Right lobe of liver (tissue), 6 donors: Measurements from ENCODE around the gene NCAPH2. TPM values are rescaled to one million over a fixed set of nuclear protein-coding genes. Genes with fewer than 3 reads are reported as not detected.
"Not testable (repeated sequence)": the region's sequence is repeated elsewhere in the genome, so short reads cannot be mapped to it uniquely, and the experiment has no call there.

ENCODE experiments used
- ATAC-seq, 4 donors: fragments of 200-7000 bp; cut with Tn5 transposase; one replicate each; pipeline ENCODE4 v1.9.1; 2020; ENCODE audit warnings: mild to moderate bottlenecking in 4 of 4, moderate library complexity in 4 of 4
- DNase-seq, 3 donors: peaks; one replicate each; pipeline ENCODE4 v3.0.0-alpha.2; 2020
- H3K27ac ChIP-seq, 3 donors: fragments of 200-600 bp; one replicate each; pipeline ENCODE4 v1.8.0; 2022
- H3K27me3 ChIP-seq, 2 donors: fragments of 200-600 bp; one replicate each; pipeline ENCODE4 v1.8.0; 2022
- H3K36me3 ChIP-seq, 4 donors: fragments of 200-600 bp; sonication (generic) in 1 of 4; one replicate each; pipeline versions ENCODE4 v1.5.1 to v1.8.0; 2017 to 2022; ENCODE audit warnings: control low read depth in 1 of 4
- H3K4me1 ChIP-seq, 4 donors: fragments of 200-600 bp; sonication (generic) in 1 of 4; one replicate each; pipeline versions ENCODE4 v1.5.1 to v1.8.0; 2017 to 2022; ENCODE audit warnings: control low read depth in 1 of 4
- H3K4me3 ChIP-seq, 3 donors: fragments of 200-600 bp; one replicate each; pipeline ENCODE4 v1.8.0; 2022
- H3K9me3 ChIP-seq, 4 donors: fragments of 200-600 bp; sonication (generic) in 1 of 4; one replicate each; pipeline versions ENCODE4 v1.5.1 to v1.8.0; 2017 to 2022; ENCODE audit warnings: control low read depth in 1 of 4
- CTCF ChIP-seq, 4 donors: fragments of 200-600 bp in 3 of 4; fragments of 450-650 bp in 1 of 4; IDR thresholded peaks; one replicate each; pipeline versions ENCODE4 v1.5.1 to v1.8.0; 2016 to 2022; ENCODE audit warnings: antibody characterized with exemption in 4 of 4, mild to moderate bottlenecking in 2 of 4
- POLR2A ChIP-seq: fragments of 450-650 bp; IDR thresholded peaks from one replicate; pipeline ENCODE4 v1.6.1; 2017; ENCODE audit warnings: antibody characterized with exemption, mild to moderate bottlenecking
- WGBS: methylation state at CpG from one replicate; pipeline ENCODE4 v1.1.6; 2018; ENCODE audit warnings: low coverage, low lambda C conversion rate; ENCODE audit not compliant: insufficient coverage; ENCODE audit errors: missing lambda C conversion rate; 5-methylcytosine and 5-hydroxymethylcytosine counted together
- intact Hi-C, 2 donors: fragments of 100-400 bp; cut with DNase I; formaldehyde crosslinking; loops; one replicate each; pipeline versions ENCODE4 v1.11.2 to v1.14.1; 2022
- total RNA-seq, 6 experiments: library from RNA; depleted of rRNA in 2 of 6; stranded (reverse); fragments of >200 nt in 2 of 6; fragmentation: NEBNext Ultra II Directional in 3 of 6; extraction: Animal tissue kit (Norgen Biotek cat#: 25700) in 3 of 6; gene quantifications; one replicate each; pipeline versions ENCODE4 v1.1.0 to v1.2.4, GENCODE V29; 2016 to 2023
- donor health status: DM: no; HTN: yes; CAD: no.
- donor health status: DM: no; HTN: no; CAD: no.
- donor health status: DM: no; HTN: no; CAD: no.
- donor health status: DM: no; HTN: yes; CAD: no.
- donor health status: DM: no; HTN: yes; CAD: no.

The NCAPH2 gene
- total RNA-seq, 6 experiments from 2014 or later: 11.4 to 17.3 (median 13.9) TPM

DNA sequence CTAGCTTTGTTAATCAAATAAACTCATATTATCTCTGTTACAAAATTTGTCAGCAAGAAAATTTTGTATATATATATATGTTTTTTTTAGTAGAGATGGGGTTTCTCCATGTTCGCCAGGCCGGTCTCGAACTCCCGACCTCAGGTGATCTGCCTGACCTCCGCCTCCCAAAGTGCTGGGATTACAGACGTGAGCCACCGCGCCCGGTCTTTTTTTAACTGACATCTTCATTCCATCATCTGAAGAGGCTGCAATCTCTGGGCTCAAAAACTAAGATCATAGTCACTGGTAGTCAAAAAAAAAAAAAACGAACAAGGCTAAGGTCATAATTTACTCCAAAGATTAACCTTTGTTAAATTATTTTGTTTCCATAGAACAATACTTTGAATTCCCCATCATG is 32.4 kb downstream of the NCAPH2 start:
- DNase-seq (peak in 1 of 3 donors; percentile 51), ATAC-seq (no peak)
- Histone ChIP-seq H3K4me3 (no peak overlapping the region), H3K27me3 (no peaks in the 10 kb centered on the region), H3K9me3 (no peaks in the 10 kb centered on the region), H3K36me3 (no peaks in the 10 kb centered on the region), H3K4me1 (peaks cover 0 to 19% (median 9%) of the 10 kb centered on the region in 4 donors), H3K27ac (peak overlapping the region; percentile 89 to 97 (median 96))
- no peak for TF ChIP-seq CTCF (IDR thresholded peaks at IDR 0.05)
- TF ChIP-seq POLR2A: no peak
- intact Hi-C loops: no loop called here
- 80% methylated on average over 10 of the region's 10 CpGs for WGBS

DNA sequence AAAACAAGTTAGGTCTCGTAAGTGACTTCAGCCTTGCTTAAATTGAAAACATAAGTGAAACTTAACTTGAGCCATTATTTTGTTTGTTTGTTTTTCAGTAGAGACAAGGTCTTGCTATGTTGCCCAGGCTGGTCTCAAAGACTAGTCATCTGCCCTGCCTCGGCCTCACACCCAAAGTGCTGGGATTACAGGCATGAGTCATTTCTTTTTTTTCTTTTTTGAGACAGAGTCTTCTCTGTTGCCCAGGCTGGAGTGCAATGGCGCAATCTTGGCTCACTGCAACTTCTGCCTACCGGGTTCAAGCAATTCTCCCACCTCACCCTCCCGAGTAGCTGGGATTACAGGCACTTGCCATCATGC is 33.6 kb downstream of the NCAPH2 start:
- intact Hi-C loops, H3K4me3 ChIP-seq: not testable (repeated sequence)
- H3K27ac ChIP-seq: peak overlapping the region; percentile 44 to 97 (median 96)

GRCh38 chr22:50542416-50542927 is 34.4 kb downstream of the NCAPH2 start:
- Histone ChIP-seq H3K4me1 (peaks cover 0 to 19% (median 9%) of the 10 kb centered on the region in 4 donors), H3K4me3 (no peak overlapping the region), H3K36me3 (no peaks in the 10 kb centered on the region), H3K9me3 (no peaks in the 10 kb centered on the region), H3K27me3 (no peaks in the 10 kb centered on the region), H3K27ac (peak overlapping the region in 2 of 3 donors; percentile 96 to 97)
- intact Hi-C loops: no loop called here
- TF ChIP-seq POLR2A (peak; percentile 35), CTCF (IDR thresholded peaks at IDR 0.05) (no peak)
- 65% methylated on average over 18 of the region's 19 CpGs for WGBS
- DNase-seq (peak in 1 of 3 donors; percentile 65), ATAC-seq (peak in 1 of 4 donors; percentile 3)

More for the DNA sequence above, 33.6 kb downstream of the NCAPH2 start:
- H3K9me3 ChIP-seq, H3K36me3 ChIP-seq, H3K27me3 ChIP-seq: not testable (repeated sequence)
- peak; percentile 60 for TF ChIP-seq POLR2A
- DNase-seq: peak in 2 of 3 donors; percentile 62 to 65
- H3K4me1 ChIP-seq: peaks cover 0 to 19% (median 9%) of the 10 kb centered on the region in 4 donors
- ATAC-seq: peak in 2 of 4 donors; percentile 16 to 47
- 39% methylated on average over 5 of the region's 5 CpGs for WGBS

GRCh38 chr22:50544078-50544745 is 36.2 kb downstream of the NCAPH2 start:
- intact Hi-C loops: no loop called here
- TF ChIP-seq POLR2A: peak; percentile 54
- TF ChIP-seq CTCF (IDR thresholded peaks at IDR 0.05): peak; percentile 48 to 65 (median 55)
- Histone ChIP-seq H3K27ac (peak overlapping the region; percentile 27 to 96 (median 66)), H3K36me3 (no peaks in the 10 kb centered on the region), H3K4me3 (peak overlapping the region; percentile 18 to 36 (median 21)), H3K4me1 (peaks cover 0 to 17% (median 5%) of the 10 kb centered on the region in 4 donors), H3K9me3 (no peaks in the 10 kb centered on the region), H3K27me3 (no peaks in the 10 kb centered on the region)
- ATAC-seq (peak; percentile 68 to 75 (median 72)), DNase-seq (peak; percentile 86 to 89 (median 89))
- WGBS: 7% methylated on average over 16 of the region's 52 CpGs

DNA sequence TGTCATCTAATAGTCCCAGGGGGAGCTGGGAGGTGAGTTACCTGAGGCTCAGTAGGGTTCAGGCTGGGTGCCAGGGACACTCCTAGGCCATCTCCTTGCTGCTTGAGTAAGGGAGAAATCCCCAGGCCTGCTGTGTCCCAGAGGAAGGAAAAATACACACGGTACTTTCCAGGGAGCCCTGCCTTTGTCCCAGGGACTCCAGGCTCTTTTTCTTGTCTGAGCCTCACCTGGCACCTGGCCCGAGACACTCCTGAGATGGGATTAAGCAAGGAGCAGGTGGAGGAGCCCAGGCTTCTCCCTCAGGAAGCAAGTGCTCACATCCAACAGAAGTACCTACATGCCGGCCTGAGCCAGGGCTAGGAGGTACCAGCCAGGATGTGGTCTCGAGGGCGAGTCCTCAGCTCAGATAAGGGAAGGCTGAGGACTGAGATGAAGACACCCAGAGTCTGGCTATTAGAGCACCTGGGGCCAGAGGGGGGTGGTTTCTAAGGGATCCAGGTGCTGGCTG is 36.8 kb downstream of the NCAPH2 start:
- Histone ChIP-seq H3K27ac (peak overlapping the region in 2 of 3 donors; percentile 66 to 96), H3K4me3 (no peak overlapping the region), H3K27me3 (no peaks in the 10 kb centered on the region), H3K4me1 (peaks cover 0 to 14% (median 4%) of the 10 kb centered on the region in 4 donors), H3K36me3 (no peaks in the 10 kb centered on the region), H3K9me3 (no peaks in the 10 kb centered on the region)
- TF ChIP-seq CTCF (IDR thresholded peaks at IDR 0.05) (no peak), POLR2A (no peak)
- ATAC-seq (peak in 1 of 4 donors; percentile 4), DNase-seq (peak in 1 of 3 donors; percentile 57)
- intact Hi-C loops: no loop called here
- WGBS: 68% methylated on average over 5 of the region's 5 CpGs
